HG03521 (cell line): ENCODE data around the gene EGF.
"Not testable (repeated sequence)": the region's sequence is repeated elsewhere in the genome, so short reads cannot be mapped to it uniquely, and the experiment has no call there.

ENCODE experiments used
- ATAC-seq: cut with Tn5 transposase; IDR thresholded peaks from one replicate; pipeline ENCODE4 v1.9.1; 2021; ENCODE audit warnings: mild to moderate bottlenecking, moderate library complexity; ENCODE audit not compliant: unreplicated experiment

EGF gene

DNA sequence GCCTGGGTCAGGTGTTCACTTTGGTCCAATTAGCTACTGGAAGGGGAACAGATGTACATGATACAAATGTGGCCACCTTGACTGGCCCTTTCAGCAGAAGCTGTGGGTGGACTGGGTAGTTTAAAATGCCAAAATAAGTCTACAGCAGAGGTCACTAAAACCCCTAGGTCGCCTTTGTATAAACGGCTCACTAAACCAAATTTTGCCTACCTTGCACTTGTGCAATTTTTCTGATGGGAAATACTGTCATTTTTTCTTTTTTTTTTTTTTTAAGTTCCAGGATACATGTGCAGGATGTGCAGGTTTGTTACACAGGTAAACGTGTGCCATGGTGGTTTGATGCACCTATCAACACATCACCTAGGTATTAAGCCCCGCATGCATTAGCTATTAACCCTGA is 109.8 kb downstream of the EGF start:
- ATAC-seq, result no peak

DNA sequence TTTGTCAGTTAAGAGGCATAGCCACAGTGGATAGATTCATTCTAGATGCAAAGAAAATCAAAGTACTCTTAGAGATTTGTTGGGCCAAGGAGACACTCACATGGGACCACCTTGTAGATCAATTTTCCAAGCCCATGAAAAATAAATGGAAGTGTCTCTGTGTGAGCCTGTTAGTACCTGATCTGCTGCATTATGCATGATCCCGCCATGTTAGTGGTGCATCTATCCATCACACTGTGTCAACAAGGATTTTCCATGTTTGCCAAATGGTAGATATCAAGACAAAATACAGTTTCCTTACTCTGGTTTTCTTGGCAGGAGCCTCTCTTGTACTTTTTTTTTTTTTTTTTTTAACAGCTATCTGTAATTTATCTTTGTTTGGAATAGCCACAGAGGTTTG is 112.4 kb downstream of the EGF start:
- no peak for ATAC-seq

DNA sequence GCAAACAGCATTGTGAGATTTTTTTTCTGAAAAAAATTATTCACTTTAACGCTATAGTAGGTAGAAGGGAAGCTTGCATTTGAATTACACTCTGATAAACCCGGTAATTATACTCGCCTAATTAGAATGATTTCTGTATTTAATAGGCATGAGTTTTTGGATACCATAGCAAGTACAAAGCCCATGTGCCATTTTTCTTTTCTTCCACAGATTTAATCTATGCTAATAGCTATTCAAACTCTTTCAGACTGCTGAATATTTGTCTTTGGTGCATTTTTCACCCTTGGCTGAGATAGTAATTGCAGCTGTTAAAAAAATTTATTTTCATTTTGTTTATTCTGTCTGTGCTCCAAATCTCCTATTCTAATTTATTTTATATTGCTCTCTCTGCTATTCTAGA is 113.0 kb downstream of the EGF start:
- ATAC-seq, result no peak

DNA sequence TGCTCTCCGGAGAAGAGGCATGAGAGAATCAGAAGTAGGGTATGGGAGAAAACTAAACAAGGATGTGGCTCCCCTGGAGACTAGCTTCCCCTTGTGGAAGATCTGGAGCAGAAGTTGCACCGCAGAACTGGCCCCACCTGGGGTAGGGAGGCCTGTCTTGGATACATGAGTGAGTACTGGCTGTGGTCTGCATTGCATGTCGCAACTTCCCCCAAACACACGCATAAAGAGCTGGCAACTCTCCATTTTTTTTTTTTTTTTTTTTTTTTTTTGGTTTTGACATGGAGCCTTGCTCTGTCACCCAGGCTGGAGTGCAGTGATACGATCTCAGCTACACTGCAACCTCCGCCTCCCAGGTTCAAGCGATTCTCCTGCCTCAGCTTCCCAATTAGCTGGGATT is 119.9 kb downstream of the EGF start:
- no peak for ATAC-seq

DNA sequence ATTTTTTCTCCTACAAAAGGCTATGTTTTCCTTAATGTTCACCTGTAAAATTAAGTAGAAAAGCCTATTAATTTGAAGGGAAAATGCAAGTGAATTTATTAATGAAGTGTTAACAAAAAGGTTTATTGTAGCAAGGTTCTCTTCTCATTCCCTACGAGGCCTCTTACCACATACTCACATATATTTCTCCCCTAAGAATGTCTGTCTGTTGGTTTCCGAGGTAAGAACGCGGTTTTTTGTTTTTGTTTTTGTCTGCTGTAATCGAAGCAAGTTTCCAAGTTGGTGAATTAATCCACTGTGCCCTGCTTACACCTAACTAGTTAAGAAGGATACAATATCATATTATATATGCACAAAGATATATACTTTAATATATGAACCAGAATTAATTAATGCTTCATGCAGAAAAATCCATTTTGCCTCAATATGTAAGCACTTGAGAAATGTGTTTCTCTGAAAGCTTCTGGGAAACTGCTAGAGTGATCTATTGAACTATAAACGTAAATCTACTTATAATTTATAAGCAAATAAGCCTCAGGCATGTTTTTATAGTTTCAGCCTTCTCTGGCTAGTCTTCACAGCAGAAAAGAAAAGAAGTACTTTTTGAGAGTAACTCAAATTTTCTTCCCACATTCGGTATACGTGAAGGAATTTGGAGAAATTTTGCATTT is 120.8 kb downstream of the EGF start:
- no peak for ATAC-seq

DNA sequence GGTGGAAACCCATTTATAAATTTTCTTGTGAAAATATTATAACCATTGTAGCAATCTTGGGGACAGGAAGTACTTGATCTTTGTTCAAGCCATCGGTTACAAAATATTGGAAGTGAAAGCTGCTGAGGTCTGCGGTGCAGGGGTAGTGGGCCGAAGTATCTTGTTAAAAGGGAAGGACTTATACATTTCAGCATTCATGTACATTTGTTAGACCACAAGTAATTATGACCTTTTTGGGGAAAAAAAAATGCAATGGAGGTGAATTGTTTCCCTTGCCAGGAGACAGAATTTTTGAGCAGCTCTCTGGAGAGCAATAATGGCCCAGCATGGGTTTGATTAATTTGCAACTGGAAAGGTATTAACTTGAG is 121.3 kb downstream of the EGF start:
- peak; percentile 88 for ATAC-seq

DNA sequence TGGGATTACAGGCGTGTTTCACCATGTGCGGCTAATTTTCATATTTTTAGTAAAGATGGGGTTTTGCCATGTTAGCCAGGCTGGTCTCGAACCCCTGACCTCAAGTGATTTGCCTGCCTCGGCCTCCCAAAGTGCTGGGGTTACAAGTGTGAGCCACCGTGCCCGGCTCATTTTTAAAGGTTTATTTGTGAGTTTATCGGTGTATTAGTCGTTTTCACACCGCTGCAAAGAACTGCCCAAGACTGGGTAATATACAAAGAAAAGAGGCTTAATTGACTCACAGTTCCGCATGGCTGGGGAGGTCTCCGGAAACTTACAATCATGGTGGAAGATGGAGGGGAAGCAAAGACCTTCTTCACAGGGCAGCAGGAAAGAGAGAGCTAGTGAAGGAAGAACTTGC is 126.5 kb downstream of the EGF start:
- ATAC-seq, result not testable (repeated sequence)

DNA sequence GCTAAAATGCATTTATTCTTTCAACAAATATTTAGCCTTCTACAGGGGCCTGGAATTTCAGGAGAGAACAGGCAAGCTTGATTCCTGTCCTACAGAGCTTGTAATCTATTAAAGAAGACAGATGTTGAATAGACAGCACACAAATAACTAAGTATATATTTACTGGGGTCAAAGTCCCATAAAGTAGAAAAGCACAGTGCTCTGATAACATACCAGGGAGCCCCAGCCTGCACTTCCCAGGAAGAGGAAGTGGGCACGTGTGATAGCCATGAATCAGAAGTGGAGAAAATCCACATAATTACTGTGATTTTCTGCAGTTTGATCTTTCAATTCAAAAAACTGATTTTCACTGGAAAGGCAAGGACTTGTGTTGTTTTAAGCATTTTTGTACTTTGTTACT is 129.1 kb downstream of the EGF start:
- ATAC-seq, result no peak

DNA sequence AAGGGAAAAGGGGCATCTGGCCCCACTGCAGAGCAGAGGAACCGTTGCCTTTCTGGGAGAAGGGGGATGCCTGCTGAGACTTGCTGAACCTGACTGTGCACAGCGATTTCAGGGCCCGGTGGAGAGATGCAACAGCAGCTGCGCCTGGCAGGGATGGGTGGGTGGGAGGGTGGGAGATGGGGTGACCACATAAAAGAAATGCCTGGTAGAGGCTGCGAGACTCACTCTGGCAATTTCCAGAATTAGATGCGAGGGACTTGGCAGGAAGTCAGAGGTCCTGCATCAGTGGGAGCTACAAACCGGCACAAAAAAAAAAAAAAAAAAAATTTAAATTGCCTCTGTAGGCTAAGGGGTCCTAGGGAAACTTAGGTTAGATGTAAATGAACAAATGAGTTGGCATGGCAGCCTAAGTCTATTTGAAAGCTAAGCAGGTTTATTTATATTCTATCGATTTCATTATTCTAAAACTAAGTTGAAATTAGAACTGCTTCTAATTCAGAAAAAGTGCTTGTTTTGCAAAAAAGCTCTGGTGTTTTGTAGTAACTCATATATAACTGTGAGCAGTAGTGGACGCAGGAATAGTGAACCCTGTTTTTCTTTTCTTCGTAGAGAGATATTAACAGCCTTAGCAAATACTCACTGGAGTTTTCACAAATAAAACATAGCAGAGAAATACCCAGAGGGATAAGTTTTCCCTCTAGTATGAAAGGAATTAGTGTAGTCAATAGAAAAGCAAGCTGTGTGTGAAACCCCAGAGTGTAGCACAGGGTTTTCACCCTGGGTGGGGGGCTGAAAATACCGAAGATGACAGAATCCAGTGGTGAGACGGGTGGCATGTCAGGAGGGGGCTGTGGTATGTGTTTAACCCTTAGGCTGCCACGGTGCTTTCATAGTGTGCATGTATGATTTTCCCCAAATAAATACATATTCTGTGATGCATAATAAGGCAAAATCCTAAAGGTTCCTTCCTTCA is 130.1 kb downstream of the EGF start:
- no peak for ATAC-seq

DNA sequence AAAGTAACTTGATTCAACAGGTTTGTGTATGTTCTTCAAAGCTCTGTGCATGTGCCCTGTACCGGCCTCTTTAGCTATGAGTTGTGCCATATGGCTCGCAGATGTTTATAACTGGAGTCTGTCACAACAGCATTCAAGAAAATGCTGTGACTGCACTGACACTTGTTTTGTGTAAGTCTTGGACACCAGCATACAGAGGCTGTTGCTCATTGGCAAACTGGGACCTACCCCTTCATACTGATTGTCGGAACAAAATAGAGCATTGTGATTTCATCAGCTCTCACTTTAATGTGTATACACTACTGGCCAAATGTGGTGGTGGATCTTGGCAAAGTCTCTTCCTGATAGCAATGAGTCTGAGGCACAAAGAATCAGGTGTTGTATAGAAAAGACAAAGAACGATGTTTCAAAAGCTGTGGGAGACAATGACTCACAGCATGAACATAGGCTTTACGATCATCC is 133.9 kb downstream of the EGF start:
- no peak for ATAC-seq

DNA sequence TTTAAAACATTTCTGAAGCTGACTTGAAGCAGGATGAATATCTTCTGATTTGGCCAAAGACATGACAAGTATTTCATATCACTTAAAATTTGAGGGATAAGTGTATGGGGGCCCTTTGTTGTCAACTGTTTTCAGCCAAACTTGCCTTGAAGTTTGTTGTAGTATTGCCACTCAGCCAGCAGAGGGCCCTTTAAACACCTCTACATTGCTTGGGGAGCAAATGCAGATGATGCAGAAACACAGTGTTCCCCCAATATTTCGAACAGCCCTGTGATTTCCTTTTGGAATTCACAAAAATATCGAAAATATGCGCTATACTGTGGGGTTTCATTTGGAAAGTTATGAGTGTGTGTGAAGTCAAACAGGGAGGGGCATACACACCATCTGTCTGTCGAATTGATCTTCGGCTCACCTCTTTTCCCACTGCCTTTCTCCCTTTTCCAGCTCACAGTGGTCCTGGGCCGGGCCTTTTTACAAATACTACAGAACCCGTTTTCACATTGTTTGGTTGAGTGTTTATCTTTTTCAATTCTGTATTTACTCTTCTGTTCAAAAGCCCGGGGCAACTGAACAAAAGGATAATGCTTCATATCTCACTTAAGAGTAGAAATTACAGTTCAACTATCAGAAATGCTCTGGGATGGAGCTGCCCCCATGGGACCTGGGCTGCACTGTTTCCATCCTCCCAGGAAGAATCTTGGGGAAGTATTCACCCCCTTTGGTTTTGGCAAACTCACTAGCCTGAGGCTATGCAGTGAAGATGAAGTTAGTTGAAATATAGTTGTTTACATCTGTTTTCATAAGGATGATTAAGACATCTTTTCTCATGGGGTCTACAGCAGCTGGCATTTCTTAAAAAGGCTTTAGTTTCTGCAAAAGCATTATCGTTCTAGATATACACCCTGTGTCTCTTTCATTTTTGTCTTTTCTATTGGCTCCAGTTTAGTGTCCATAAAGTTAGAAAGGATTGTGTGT is 137.6 kb downstream of the EGF start:
- peak; percentile 58 for ATAC-seq

DNA sequence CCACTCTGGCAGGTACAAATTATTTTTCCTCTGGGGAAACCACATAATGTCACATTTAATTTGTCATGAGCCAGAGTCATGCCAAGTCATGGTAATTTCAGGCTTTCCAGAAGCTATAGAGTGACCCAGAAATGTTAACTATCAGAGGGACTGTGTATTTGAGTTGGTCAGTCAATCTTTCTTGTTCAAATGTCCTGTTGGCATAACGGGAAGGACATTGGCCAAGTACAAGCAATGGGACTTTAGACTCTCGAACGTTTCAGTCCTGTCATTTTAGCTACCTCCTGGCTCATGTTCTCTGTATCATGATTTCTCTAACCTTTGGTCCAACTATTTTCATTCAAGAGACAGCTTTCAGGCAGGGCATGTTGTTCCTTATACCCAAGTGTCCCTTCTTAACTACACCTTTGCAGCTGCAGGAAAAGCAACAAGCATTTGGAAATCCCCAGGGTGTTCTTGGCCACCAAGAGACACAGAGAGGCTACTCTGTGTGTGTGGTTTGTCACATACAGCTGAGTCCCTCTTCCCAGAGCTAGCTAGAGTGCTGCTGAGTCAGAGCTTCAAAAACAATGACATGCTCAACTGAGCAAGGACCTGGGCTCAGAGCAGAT is 142.6 kb downstream of the EGF start:
- no peak for ATAC-seq

DNA sequence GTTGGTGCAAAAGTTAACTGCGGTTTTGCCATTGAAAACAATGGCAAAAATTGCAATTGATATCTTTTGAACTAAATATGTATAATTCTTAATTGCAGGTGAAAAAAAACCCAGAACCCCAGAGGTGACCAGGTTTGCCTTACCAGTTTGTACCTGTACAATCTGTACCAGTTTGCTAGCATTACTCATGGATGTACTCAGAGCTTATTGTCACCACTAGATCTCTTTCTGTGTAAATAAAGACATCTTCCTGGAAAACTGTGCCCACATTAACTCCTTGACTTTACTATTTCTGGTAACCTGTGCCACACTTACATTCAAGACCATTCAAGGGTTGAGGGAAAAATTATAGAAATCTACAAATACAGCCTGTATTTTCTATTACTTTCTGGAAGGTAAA is 146.0 kb downstream of the EGF start:
- no peak for ATAC-seq

DNA sequence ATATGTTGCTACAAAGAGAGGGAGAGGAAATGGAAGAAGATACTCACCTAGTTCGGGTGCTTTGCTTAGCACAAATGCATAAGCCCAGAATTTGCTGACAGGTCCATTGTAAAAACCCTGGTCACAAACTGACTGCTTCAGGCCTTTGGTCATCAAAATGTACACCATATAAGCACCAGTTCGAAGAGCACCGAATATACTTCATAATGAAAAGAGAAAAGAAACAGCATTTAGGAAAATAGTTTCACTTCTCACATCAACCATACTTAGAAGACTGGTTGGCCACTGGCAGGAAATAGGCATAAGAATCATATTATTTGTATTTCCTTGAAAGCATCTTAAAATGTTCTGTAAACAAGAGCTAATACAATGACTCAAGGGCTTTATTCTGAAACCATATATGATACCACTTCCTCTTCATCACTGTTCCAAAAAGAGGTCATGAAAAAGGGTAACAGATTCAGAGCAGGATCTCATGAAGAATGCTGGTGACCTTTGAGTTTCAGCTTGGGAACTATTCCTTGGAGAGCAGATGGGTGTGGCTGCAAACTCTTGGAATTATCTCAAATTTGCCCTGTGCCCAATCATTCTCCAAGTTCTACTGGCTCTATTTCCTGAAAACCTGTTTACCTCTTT is 147.0 kb downstream of the EGF start:
- ATAC-seq, result peak; percentile 76

DNA sequence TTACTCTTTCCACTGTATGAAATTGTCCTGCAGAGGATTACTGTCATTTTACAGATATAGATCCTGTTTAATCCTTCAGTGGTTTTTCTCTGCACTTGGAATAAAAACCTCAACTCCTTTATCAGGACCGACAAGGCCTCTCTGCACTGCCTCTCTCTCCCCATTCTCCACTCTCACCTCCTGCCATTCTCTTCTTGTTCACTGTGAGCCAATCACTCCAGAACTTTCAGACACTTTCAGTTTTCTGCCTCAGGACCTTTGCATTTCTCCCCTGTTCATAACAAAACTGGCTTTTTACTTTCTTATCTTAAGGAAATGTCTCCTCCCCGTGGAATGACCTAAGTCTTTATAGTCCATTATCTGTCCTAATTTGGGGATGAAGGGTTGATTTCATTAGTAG is 148.4 kb downstream of the EGF start:
- ATAC-seq, result no peak
